ENCODE results near the gene SNTG2. TPM values are rescaled to one million over a fixed set of nuclear protein-coding genes. Genes with fewer than 3 reads are reported as not detected.

SNTG2 gene
- total RNA-seq, 2 donors from 2014 or later, result 2.4 TPM; not detected in 1

- no peaks in the 10 kb centered on the region for H3K36me3 ChIP-seq
- H3K4me3 ChIP-seq, result no peak overlapping the region
- no peaks in the 10 kb centered on the region for H3K9me3 ChIP-seq
- H3K27me3 ChIP-seq, result no peaks in the 10 kb centered on the region
- TF ChIP-seq CTCF (IDR thresholded peaks at IDR 0.05), result no peak
- H3K27ac ChIP-seq, result no peak overlapping the region
- no peaks in the 10 kb centered on the region for H3K4me1 ChIP-seq
- DNase-seq (ENCODE audit: low spot score), result no peak
These were observed 29.5 kb downstream of the SNTG2 start for GRCh38 chr2:980176-980575.

DNA sequence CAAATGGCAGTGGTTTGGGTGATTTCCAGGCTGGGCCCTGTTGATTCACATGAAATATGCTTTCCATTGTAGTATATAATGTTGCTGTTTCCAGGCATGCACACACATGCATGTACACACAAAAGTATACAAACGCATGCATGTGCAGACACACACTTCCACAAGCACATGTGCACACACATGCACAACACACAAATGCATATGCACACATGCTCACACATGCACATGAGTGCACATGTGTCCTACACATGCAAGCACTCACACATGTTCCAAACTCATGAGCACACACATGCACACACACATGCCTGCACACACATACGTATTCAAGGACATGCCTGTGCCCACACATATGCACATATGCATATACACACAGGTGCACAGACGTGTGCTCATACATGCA lies 30.6 kb downstream of the SNTG2 start:
- H3K4me1 ChIP-seq, result no peaks in the 10 kb centered on the region

GRCh38 chr2:981759-982158 lies 31.1 kb downstream of the SNTG2 start:
- H3K36me3 ChIP-seq, result no peaks in the 10 kb centered on the region
- no peaks in the 10 kb centered on the region for H3K4me1 ChIP-seq
- no peak for DNase-seq (ENCODE audit: low spot score)
- H3K4me3 ChIP-seq, result no peak overlapping the region
- H3K27ac ChIP-seq, result no peak overlapping the region
- no peaks in the 10 kb centered on the region for H3K27me3 ChIP-seq
- TF ChIP-seq CTCF (IDR thresholded peaks at IDR 0.05), result no peak
- no peaks in the 10 kb centered on the region for H3K9me3 ChIP-seq

More for the DNA sequence above, 30.6 kb downstream of the SNTG2 start:
- no peak overlapping the region for H3K4me3 ChIP-seq
- H3K36me3 ChIP-seq, result no peaks in the 10 kb centered on the region
- no peak for TF ChIP-seq CTCF (IDR thresholded peaks at IDR 0.05)
- DNase-seq (ENCODE audit: low spot score), result no peak
- no peaks in the 10 kb centered on the region for H3K9me3 ChIP-seq
- H3K27ac ChIP-seq, result no peak overlapping the region
- no peaks in the 10 kb centered on the region for H3K27me3 ChIP-seq

DNA sequence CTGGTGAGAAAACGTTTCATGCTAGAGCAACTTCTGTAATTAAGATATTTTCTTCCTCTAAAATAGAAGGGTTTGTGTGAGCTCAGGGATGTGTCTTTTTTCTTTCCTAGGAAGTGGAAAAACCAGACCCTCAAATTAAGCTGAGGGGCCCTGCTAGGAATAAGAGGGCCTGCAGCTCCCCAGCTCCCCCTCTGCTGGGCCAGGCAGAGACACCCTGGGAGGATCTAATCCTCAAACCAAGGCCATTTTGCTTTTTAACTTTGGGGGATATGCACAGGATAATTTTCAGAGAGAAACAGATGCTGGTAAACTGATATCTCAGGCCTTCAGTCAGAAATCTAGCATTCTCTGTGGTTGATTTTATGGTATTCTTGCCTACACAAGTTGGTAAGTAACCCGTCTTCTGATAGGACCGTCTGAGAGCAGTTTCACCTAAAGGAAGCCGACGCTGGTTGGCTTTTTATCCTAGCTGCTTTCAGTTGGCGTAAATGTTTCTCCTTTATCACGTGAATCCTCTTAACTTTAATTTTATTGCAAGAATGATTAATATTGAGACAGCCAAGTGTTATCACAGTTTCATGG lies 34.8 kb downstream of the SNTG2 start:
- Histone ChIP-seq H3K27me3 (no peaks in the 10 kb centered on the region), H3K27ac (no peak overlapping the region), H3K4me3 (no peak overlapping the region), H3K9me3 (no peaks in the 10 kb centered on the region), H3K4me1 (no peaks in the 10 kb centered on the region), H3K36me3 (no peaks in the 10 kb centered on the region)
- TF ChIP-seq CTCF (IDR thresholded peaks at IDR 0.05), result no peak
- no peak for DNase-seq (ENCODE audit: low spot score)

DNA sequence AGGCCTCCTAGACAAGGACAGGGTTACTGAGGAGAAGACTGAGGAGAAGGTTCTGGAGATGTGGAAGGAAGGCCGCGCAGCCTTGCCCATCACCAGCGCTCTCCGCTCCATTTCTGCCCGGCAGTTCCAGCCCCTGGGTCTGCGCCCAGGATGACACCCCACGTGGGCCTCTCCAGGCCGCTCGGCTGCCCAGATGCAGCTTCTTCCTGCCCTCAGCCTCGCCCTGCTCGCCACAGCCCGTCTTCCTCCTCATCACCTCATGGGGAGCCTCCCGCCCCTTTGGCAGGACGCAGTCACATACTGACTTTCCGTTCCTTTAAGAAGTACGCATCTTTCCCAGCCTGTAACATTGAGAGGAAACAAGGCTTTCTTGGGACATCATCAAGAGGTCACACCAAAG lies 37.1 kb downstream of the SNTG2 start:
- H3K36me3 ChIP-seq, result no peaks in the 10 kb centered on the region
- no peak overlapping the region for H3K27ac ChIP-seq
- H3K27me3 ChIP-seq, result no peaks in the 10 kb centered on the region
- TF ChIP-seq CTCF (IDR thresholded peaks at IDR 0.05), result no peak
- H3K9me3 ChIP-seq, result no peaks in the 10 kb centered on the region
- DNase-seq (ENCODE audit: low spot score), result no peak
- no peaks in the 10 kb centered on the region for H3K4me1 ChIP-seq
- no peak overlapping the region for H3K4me3 ChIP-seq

- Histone ChIP-seq H3K4me3 (no peak overlapping the region), H3K4me1 (no peaks in the 10 kb centered on the region), H3K27me3 (no peaks in the 10 kb centered on the region), H3K9me3 (no peaks in the 10 kb centered on the region), H3K36me3 (no peaks in the 10 kb centered on the region), H3K27ac (no peak overlapping the region)
- no peak for TF ChIP-seq CTCF (IDR thresholded peaks at IDR 0.05)
- DNase-seq (ENCODE audit: low spot score), result no peak
These were observed 39.3 kb downstream of the SNTG2 start for GRCh38 chr2:989781-990467.
